Body of pancreas (tissue), 4 donors: ENCODE data around the gene MT1HL1. TPM values are rescaled to one million over a fixed set of nuclear protein-coding genes. Genes with fewer than 3 reads are reported as not detected.

ENCODE experiments used
- ATAC-seq: fragments of 150-250 bp; one replicate; pipeline ENCODE4 v1.9.1; 2016
- DNase-seq, 4 donors: peaks; one replicate each; pipeline ENCODE4 v3.0.0-alpha.2; 2019
- H3K27ac ChIP-seq, 4 donors: fragments of 200-600 bp; sonication (generic); 1 replicate in 3 of 4; 2 replicates in 1 of 4; pipeline versions ENCODE4 v1.5.1 to v1.6.1; 2016 to 2019; ENCODE audit warnings: mild to moderate bottlenecking in 1 of 4, mixed read lengths in 1 of 4, moderate library complexity in 1 of 4
- H3K27me3 ChIP-seq, 2 donors: fragments of 200-600 bp; sonication (generic); one replicate each; pipeline ENCODE4 v1.6.0; 2016; ENCODE audit warnings: mild to moderate bottlenecking in 1 of 2
- H3K36me3 ChIP-seq, 2 donors: fragments of 200-600 bp; sonication (generic); replicated peaks in 1 of 2; 2 replicates each; pipeline ENCODE4 v1.5.1; 2016; ENCODE audit warnings: low read depth in 2 of 2; ENCODE audit not compliant: insufficient read depth in 1 of 2
- H3K4me1 ChIP-seq: fragments of 200-600 bp; sonication (generic); one replicate; pipeline ENCODE4 v1.6.0; 2016
- H3K4me3 ChIP-seq, 2 donors: fragments of 200-600 bp; sonication (generic); 1 replicate in 1 of 2; 2 replicates in 1 of 2; pipeline ENCODE4 v1.5.1; 2016 to 2019
- H3K9me3 ChIP-seq, 3 donors: fragments of 200-600 bp; sonication (generic); 1 replicate in 2 of 3; 2 replicates in 1 of 3; pipeline ENCODE4 v1.5.1; 2016
- CTCF ChIP-seq, 7 experiments: fragments of 450-650 bp in 4 of 7; fragments of 200-600 bp in 3 of 7; sonication (generic) in 3 of 7; IDR thresholded peaks; one replicate each; pipeline ENCODE4 v1.5.1; 2016 to 2019; ENCODE audit warnings: antibody characterized with exemption in 7 of 7
- POLR2A ChIP-seq, 3 donors: fragments of 450-650 bp; IDR thresholded peaks; one replicate each; pipeline ENCODE4 v1.6.1; 2016; ENCODE audit warnings: antibody characterized with exemption in 3 of 3, mild to moderate bottlenecking in 2 of 3
- WGBS, 2 donors: methylation state at CpG; one replicate each; pipeline ENCODE4 v1.1.5; 2017; 5-methylcytosine and 5-hydroxymethylcytosine counted together
- intact Hi-C: fragments of 100-400 bp; cut with DNase I; formaldehyde crosslinking; loops from one replicate; pipeline ENCODE4 v1.15.1; 2023
- total RNA-seq, 2 donors: library from RNA; depleted of rRNA; stranded (reverse); fragments of >200 nt; gene quantifications; one replicate each; pipeline ENCODE4 v1.1.0, GENCODE V29; 2016

Gene MT1HL1
- total RNA-seq, 2 donors from 2014 or later, result not detected

DNA sequence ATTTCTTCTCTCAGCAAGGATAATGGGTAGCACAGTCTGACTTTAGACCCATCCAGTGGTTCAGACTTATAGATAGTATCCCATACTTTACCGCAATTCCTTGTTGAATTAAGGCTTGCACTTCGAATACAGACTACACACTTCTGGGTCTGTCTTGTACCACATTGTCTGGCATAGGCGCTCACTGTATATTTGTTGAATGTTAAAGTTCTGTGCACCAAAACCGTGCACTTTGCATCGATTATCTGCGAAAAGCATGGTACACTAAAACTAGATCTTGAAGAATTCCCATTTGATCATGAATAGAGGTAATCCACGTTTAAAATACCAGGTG, 37.2 kb upstream of the MT1HL1 start:
- ATAC-seq (no peak), DNase-seq (no peak)
- no peak overlapping the region for H3K27ac ChIP-seq
- peak overlapping the region in 1 of 2 donors; percentile 11 for H3K4me3 ChIP-seq
- H3K9me3 ChIP-seq, result no peaks in the 10 kb centered on the region
- no peaks in the 10 kb centered on the region for H3K36me3 ChIP-seq
- H3K27me3 ChIP-seq, result peaks cover 0 to 14% of the 10 kb centered on the region in 2 donors
- H3K4me1 ChIP-seq, result peaks cover 18% of the 10 kb centered on the region
- intact Hi-C loops, result no loop called here
- WGBS, 2 donors, result 7 to 11% methylated on average over 7 of the region's 7 CpGs
- no peak for TF ChIP-seq CTCF (IDR thresholded peaks at IDR 0.05)
- no peak for TF ChIP-seq POLR2A (IDR thresholded peaks at IDR 0.05)

DNA sequence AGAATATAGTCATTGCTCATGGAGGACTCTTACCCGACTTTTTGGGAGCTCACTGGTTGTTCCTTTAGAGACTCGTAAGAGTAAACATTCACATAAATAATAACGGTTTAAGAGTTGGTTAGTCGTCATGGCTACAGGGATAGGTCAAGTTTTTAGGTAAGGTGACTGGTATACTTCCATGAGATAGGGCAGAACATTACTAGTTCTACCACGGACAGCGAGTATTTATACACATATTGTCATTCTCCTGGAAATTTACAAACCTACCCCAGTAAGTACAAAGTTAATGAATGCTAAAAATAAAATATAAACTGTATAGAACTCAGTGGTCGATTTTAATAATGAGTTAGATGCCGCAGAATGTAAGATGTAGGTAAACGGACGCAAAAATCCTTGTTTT, 36.6 kb upstream of the MT1HL1 start:
- H3K27me3 ChIP-seq, result peaks cover 0 to 14% of the 10 kb centered on the region in 2 donors
- WGBS, 2 donors, result 51 to 55% methylated on average over 10 of the region's 10 CpGs
- H3K36me3 ChIP-seq, result no peaks in the 10 kb centered on the region
- no peak overlapping the region for H3K4me3 ChIP-seq
- intact Hi-C loops, result no loop called here
- no peaks in the 10 kb centered on the region for H3K9me3 ChIP-seq
- ATAC-seq (no peak), DNase-seq (no peak)
- H3K4me1 ChIP-seq, result peaks cover 18% of the 10 kb centered on the region
- no peak for TF ChIP-seq CTCF (IDR thresholded peaks at IDR 0.05)
- TF ChIP-seq POLR2A (IDR thresholded peaks at IDR 0.05), result no peak
- no peak overlapping the region for H3K27ac ChIP-seq

- Histone ChIP-seq H3K27me3 (peaks cover 0 to 10% of the 10 kb centered on the region in 2 donors), H3K4me3 (no peak overlapping the region), H3K36me3 (no peaks in the 10 kb centered on the region), H3K9me3 (no peaks in the 10 kb centered on the region), H3K4me1 (peaks cover 17% of the 10 kb centered on the region), H3K27ac (no peak overlapping the region)
- intact Hi-C loops, result no loop called here
- WGBS, 2 donors, result 75 to 83% methylated on average over 6 of the region's 6 CpGs
- no peak for DNase-seq
- TF ChIP-seq CTCF (IDR thresholded peaks at IDR 0.05) (no peak), POLR2A (IDR thresholded peaks at IDR 0.05) (no peak)
- no peak for ATAC-seq
Measured at GRCh38 chr1:237038211-237038610, 34.0 kb upstream of the MT1HL1 start.

- Histone ChIP-seq H3K27me3 (no peaks in the 10 kb centered on the region), H3K27ac (no peak overlapping the region), H3K4me3 (no peak overlapping the region), H3K36me3 (no peaks in the 10 kb centered on the region), H3K4me1 (no peaks in the 10 kb centered on the region), H3K9me3 (no peaks in the 10 kb centered on the region)
- WGBS, 2 donors, result 89 to 100% methylated on average over 1 of the region's 1 CpG
- no peak for DNase-seq
- no peak for ATAC-seq
- intact Hi-C loops, result no loop called here
- no peak for TF ChIP-seq CTCF (IDR thresholded peaks at IDR 0.05)
- TF ChIP-seq POLR2A (IDR thresholded peaks at IDR 0.05), result no peak
Measured at GRCh38 chr1:237035759-237036158, 31.5 kb upstream of the MT1HL1 start.

DNA sequence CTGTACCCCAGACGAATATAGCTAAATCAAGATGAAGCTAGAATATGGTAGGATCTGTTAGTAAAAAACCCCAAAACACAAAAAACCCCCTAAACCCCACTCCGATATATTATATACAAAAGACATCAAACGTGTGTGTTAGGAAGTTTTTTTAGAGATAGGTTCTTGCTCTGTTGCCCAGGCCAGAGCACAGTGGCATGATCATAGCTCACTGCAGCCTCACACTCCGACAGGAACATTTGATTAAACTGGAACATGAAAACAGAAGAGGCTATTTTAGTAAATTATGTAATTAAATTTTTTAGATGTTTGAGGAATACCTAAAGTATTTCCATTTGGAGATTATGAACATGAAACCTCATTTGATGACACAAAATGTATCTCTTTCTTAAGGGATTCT, 29.6 kb upstream of the MT1HL1 start:
- Histone ChIP-seq H3K9me3 (no peaks in the 10 kb centered on the region), H3K27ac (no peak overlapping the region), H3K27me3 (no peaks in the 10 kb centered on the region), H3K36me3 (no peaks in the 10 kb centered on the region), H3K4me1 (peaks cover 6% of the 10 kb centered on the region), H3K4me3 (no peak overlapping the region)
- no peak for TF ChIP-seq CTCF (IDR thresholded peaks at IDR 0.05)
- TF ChIP-seq POLR2A (IDR thresholded peaks at IDR 0.05), result no peak
- DNase-seq (no peak), ATAC-seq (no peak)
- 46 to 54% methylated on average over 4 of the region's 4 CpGs for WGBS, 2 donors
- intact Hi-C loops, result no loop called here
